A549 (cell line): ENCODE measurements around the gene CXCL5.

Experiments
- CTCF ChIP-seq: fragments of >200 bp; sonication (Bioruptor Twin); formaldehyde crosslinking; IDR thresholded peaks from 3 replicates; pipeline ENCODE4 v1.5.1; 2016
- EHMT2 ChIP-seq: fragments of 200-600 bp; sonication (generic); IDR thresholded peaks from 2 replicates; pipeline ENCODE4 v1.6.1; 2016; ENCODE audit warnings: antibody characterized with exemption, low read depth, mild to moderate bottlenecking, moderate library complexity
- KDM1A ChIP-seq: fragments of 200-600 bp; sonication (generic); IDR thresholded peaks from 2 replicates; pipeline ENCODE4 v1.6.1; 2016; ENCODE audit warnings: low read depth, mild to moderate bottlenecking
- POLR2AphosphoS2 ChIP-seq: conservative IDR thresholded peaks from 2 replicates; pipeline ENCODE4 v1.6.1; 2012; ENCODE audit warnings: low read length, improper control_type of control experiment, inconsistent platforms
- RAD21 ChIP-seq, 2 experiments: fragments of >200 bp in 1 of 2; sonication (Bioruptor Twin) in 1 of 2; formaldehyde crosslinking in 1 of 2; IDR thresholded peaks in 1 of 2; conservative IDR thresholded peaks in 1 of 2; 2 replicates in 1 of 2; 3 replicates in 1 of 2; pipeline ENCODE4 v1.6.1; 2012 to 2018; ENCODE audit warnings: inconsistent platforms in 1 of 2
- RARB ChIP-seq: fragments of 250-450 bp; sonication (Bioruptor Pico); IDR thresholded peaks from 2 replicates; pipeline ENCODE4 v1.8.0; 2021; ENCODE audit warnings: mild to moderate bottlenecking, moderate library complexity

GRCh38 chr4:74015126-74015780, 16.8 kb upstream of the CXCL5 start:
- TF ChIP-seq CTCF (no peak), KDM1A (no peak), EHMT2 (no peak), POLR2AphosphoS2 (no peak), RARB (no peak), RAD21 (conservative IDR thresholded peaks at IDR 0.05 in 1 of 2, IDR thresholded peaks at IDR 0.05 in 1 of 2) (no peak)
